Stimulated activated CD4-positive, alpha-beta T cell treated with anti-CD3 and anti-CD28 coated beads, Interleukin-4, amount 100 ng/mL, for 48 hours (primary cell): ENCODE data around the gene RTP4.

Source experiments
- DNase-seq, 2 donors: peaks; one replicate each; pipeline ENCODE4 v3.0.0-alpha.2; 2020; ENCODE audit warnings: low read depth in 2 of 2

RTP4 gene

GRCh38 chr3:187368251-187369088 is at the start of gene RTP4:
TSS of gene RTP4 (plus strand) at chr3:187368385. CDS start at chr3:187368442, 57 bp downstream.
- peak in 1 of 2 donors; percentile 16 for DNase-seq

GRCh38 chr3:187318819-187319616 is 49.2 kb upstream of the RTP4 start:
- peak in 1 of 2 donors; percentile 21 for DNase-seq

GRCh38 chr3:187319699-187320302 is 48.4 kb upstream of the RTP4 start:
- peak; percentile 52 to 54 for DNase-seq

- DNase-seq, result no peak
Measured at GRCh38 chr3:187321766-187322165, 46.4 kb upstream of the RTP4 start.

- no peak for DNase-seq
Measured at GRCh38 chr3:187322291-187322690, 45.9 kb upstream of the RTP4 start.

GRCh38 chr3:187323091-187323490 is 45.1 kb upstream of the RTP4 start:
- no peak for DNase-seq

GRCh38 chr3:187325632-187326031 is 42.6 kb upstream of the RTP4 start:
- DNase-seq, result no peak

- DNase-seq, result no peak
Measured at GRCh38 chr3:187327845-187328244, 40.3 kb upstream of the RTP4 start.

- DNase-seq, result no peak
Measured at GRCh38 chr3:187328691-187329090, 39.5 kb upstream of the RTP4 start.

- DNase-seq, result no peak
Measured at GRCh38 chr3:187334904-187335303, 33.3 kb upstream of the RTP4 start.

GRCh38 chr3:187336322-187336721 is 31.9 kb upstream of the RTP4 start:
- DNase-seq, result no peak

- no peak for DNase-seq
Measured at GRCh38 chr3:187340578-187340977, 27.6 kb upstream of the RTP4 start.

GRCh38 chr3:187342255-187342654 is 25.9 kb upstream of the RTP4 start:
- no peak for DNase-seq

- no peak for DNase-seq
Measured at GRCh38 chr3:187343670-187344069, 24.5 kb upstream of the RTP4 start.

- DNase-seq, result no peak
Measured at GRCh38 chr3:187352581-187353575, 15.3 kb upstream of the RTP4 start.

- no peak for DNase-seq
Measured at GRCh38 chr3:187358068-187358467, 10.1 kb upstream of the RTP4 start.

GRCh38 chr3:187359798-187360486 is 8.2 kb upstream of the RTP4 start:
- no peak for DNase-seq

GRCh38 chr3:187360596-187360995 is 7.6 kb upstream of the RTP4 start:
- DNase-seq, result no peak

- DNase-seq, result no peak
Measured at GRCh38 chr3:187361835-187362234, 6.3 kb upstream of the RTP4 start.

- no peak for DNase-seq
Measured at GRCh38 chr3:187367561-187368103, 553 bp upstream of the RTP4 start.
